Liver (tissue), 3 donors: ENCODE measurements around the gene BANP.
"Not testable (repeated sequence)": the region's sequence is repeated elsewhere in the genome, so short reads cannot be mapped to it uniquely, and the experiment has no call there.

ENCODE experiments used
- ATF3 ChIP-seq: IDR thresholded peaks from 2 replicates; pipeline ENCODE4 v1.6.1; 2016; ENCODE audit warnings: antibody characterized with exemption
- CTCF ChIP-seq: fragments of 150-350 bp; IDR thresholded peaks from 2 replicates; pipeline ENCODE4 v1.5.1; 2017; ENCODE audit warnings: improper control_type of control experiment, low read depth, low read length; ENCODE audit not compliant: missing input control
- FOXA1 ChIP-seq: IDR thresholded peaks from 2 replicates; pipeline ENCODE4 v1.6.1; 2016; ENCODE audit warnings: antibody characterized with exemption
- GABPA ChIP-seq, 2 donors: IDR thresholded peaks in 1 of 2; conservative IDR thresholded peaks in 1 of 2; 2 replicates each; pipeline ENCODE4 v1.6.1; 2016; ENCODE audit warnings: antibody characterized with exemption in 2 of 2, mild to moderate bottlenecking in 1 of 2, moderate library complexity in 1 of 2
- HNF4G ChIP-seq: IDR thresholded peaks from 2 replicates; pipeline ENCODE4 v1.6.1; 2016; ENCODE audit warnings: antibody characterized with exemption
- JUND ChIP-seq, 2 donors: IDR thresholded peaks; 2 replicates each; pipeline ENCODE4 v1.6.1; 2016; ENCODE audit warnings: antibody characterized with exemption in 2 of 2
- MAX ChIP-seq: IDR thresholded peaks from 2 replicates; pipeline ENCODE4 v1.6.1; 2016; ENCODE audit warnings: antibody characterized with exemption
- RAD21 ChIP-seq, 2 donors: IDR thresholded peaks; 2 replicates each; pipeline ENCODE4 v1.6.1; 2016; ENCODE audit warnings: antibody characterized with exemption in 2 of 2, mild to moderate bottlenecking in 2 of 2
- REST ChIP-seq: IDR thresholded peaks from 2 replicates; pipeline ENCODE4 v1.6.1; 2016; ENCODE audit warnings: antibody characterized with exemption, mild to moderate bottlenecking
- RXRA ChIP-seq, 2 donors: IDR thresholded peaks; 2 replicates each; pipeline ENCODE4 v1.6.1; 2017 to 2018; ENCODE audit warnings: antibody characterized with exemption in 2 of 2, mild to moderate bottlenecking in 1 of 2
- SP1 ChIP-seq: IDR thresholded peaks from 2 replicates; pipeline ENCODE4 v1.6.1; 2018; ENCODE audit warnings: antibody characterized with exemption, mild to moderate bottlenecking
- TAF1 ChIP-seq: conservative IDR thresholded peaks from 2 replicates; pipeline ENCODE4 v1.6.1; 2016; ENCODE audit warnings: antibody characterized with exemption, mild to moderate bottlenecking
- ZBTB33 ChIP-seq: IDR thresholded peaks from 2 replicates; pipeline ENCODE4 v1.6.1; 2016; ENCODE audit warnings: antibody characterized with exemption
- donor health status: healthy.
- donor health status: healthy.

GRCh38 chr16:88100801-88101622 is 149.8 kb downstream of the BANP start:
- TF ChIP-seq CTCF; MAX; REST; SP1; GABPA (IDR thresholded peaks at IDR 0.05 in 1 of 2, conservative IDR thresholded peaks at IDR 0.05 in 1 of 2); ATF3; RAD21 (IDR thresholded peaks at IDR 0.05); TAF1; JUND (IDR thresholded peaks at IDR 0.05); FOXA1; RXRA (IDR thresholded peaks at IDR 0.05); HNF4G; ZBTB33: not testable (repeated sequence)
